Panc1 (cell line): Measurements from ENCODE around the gene YES1. TPM values are rescaled to one million over a fixed set of nuclear protein-coding genes. Genes with fewer than 3 reads are reported as not detected.

ENCODE experiments used
- ATAC-seq: fragments of 200-7000 bp; cut with Tn5 transposase; 2 replicates; pipeline ENCODE4 v1.9.1; 2020; ENCODE audit warnings: mild to moderate bottlenecking, moderate library complexity
- BruUV-seq: library from RNA; stranded (reverse); fragments of 400-500 nt; replicated peaks from 2 replicates; lab custom pipeline; 2021; lab: Mats Ljungman, UMichigan
- CTCF ChIA-PET: fragments of 300-600 bp; sonication (Branson Sonifier 250); formaldehyde crosslinking; loops from one replicate; lab custom pipeline; 2022; ENCODE audit warnings: antibody characterized with exemption; lab: Charles Lee
- POLR2A ChIA-PET: fragments of 300-600 bp; sonication (Branson Sonifier 250); formaldehyde crosslinking; loops from one replicate; lab custom pipeline; 2022; ENCODE audit warnings: antibody characterized with exemption; lab: Charles Lee
- DNase-seq: peaks from one replicate; pipeline ENCODE4 v3.0.0-alpha.2; 2010; ENCODE audit warnings: low read depth, low spot score
- H3K27ac ChIP-seq: 2 replicates; pipeline ENCODE4 v1.5.1; 2011; ENCODE audit warnings: mild to moderate bottlenecking, low read length, inconsistent platforms
- H3K27me3 ChIP-seq: fragments of 200-500 bp; sonication (Bioruptor generic); 2 replicates; pipeline ENCODE4 v1.6.0; 2014; ENCODE audit warnings: low read length, inconsistent platforms; ENCODE audit not compliant: control insufficient read depth, insufficient read depth
- H3K36me3 ChIP-seq: fragments of 200-500 bp; sonication (Bioruptor generic); 2 replicates; pipeline ENCODE4 v1.5.1; 2014; ENCODE audit warnings: inconsistent platforms, mild to moderate bottlenecking, low read length, moderate library complexity; ENCODE audit not compliant: control insufficient read depth, insufficient read depth
- H3K4me1 ChIP-seq: 2 replicates; pipeline ENCODE4 v1.5.1; 2011; ENCODE audit warnings: inconsistent platforms, mild to moderate bottlenecking, low read length, moderate library complexity; ENCODE audit not compliant: control insufficient read depth, insufficient read depth
- H3K4me3 ChIP-seq, 2 experiments: 2 replicates each; pipeline ENCODE4 v1.5.1; 2011 to 2012; ENCODE audit warnings: low read depth in 2 of 2, low read length in 2 of 2, mild to moderate bottlenecking in 2 of 2, inconsistent platforms in 1 of 2, moderate library complexity in 1 of 2
- H3K9me3 ChIP-seq: fragments of 200-500 bp; sonication (Bioruptor generic); 2 replicates; pipeline ENCODE4 v1.5.1; 2014; ENCODE audit warnings: low read depth, mild to moderate bottlenecking, inconsistent platforms, low read length, moderate library complexity; ENCODE audit not compliant: control insufficient read depth, insufficient read depth
- CTCF ChIP-seq: fragments of 450-650 bp; IDR thresholded peaks from 2 replicates; pipeline ENCODE4 v1.5.1; 2017; ENCODE audit warnings: mild to moderate bottlenecking
- POLR2AphosphoS5 ChIP-seq: IDR thresholded peaks from 2 replicates; pipeline ENCODE4 v1.6.1; 2012; ENCODE audit warnings: mild to moderate bottlenecking, low read depth, low read length, moderate library complexity
- REST ChIP-seq, 2 experiments: IDR thresholded peaks; 2 replicates each; pipeline ENCODE4 v1.6.1; 2011 to 2012; ENCODE audit warnings: low read depth in 2 of 2, control low read depth in 1 of 2, low read length in 1 of 2, mild to moderate bottlenecking in 1 of 2, moderate library complexity in 1 of 2; ENCODE audit not compliant: insufficient read depth in 1 of 2
- SIN3A ChIP-seq: IDR thresholded peaks from 2 replicates; pipeline ENCODE4 v1.6.1; 2012; ENCODE audit warnings: low read depth, mild to moderate bottlenecking, low read length, moderate library complexity, borderline replicate concordance; ENCODE audit not compliant: insufficient read depth
- TCF7L2 ChIP-seq: IDR thresholded peaks from 2 replicates; pipeline ENCODE4 v1.6.1; 2011; ENCODE audit warnings: mild to moderate bottlenecking, low read depth, low read length, inconsistent platforms
- in situ Hi-C: cut with HindIII; loops from 2 replicates; pipeline ENCODE4 v1.10.0; 2016; ENCODE audit warnings: low sequenced_read_pairs, low pct_unique_long_range_greater_than_20kb
- intact Hi-C: fragments of 100-400 bp; cut with micrococcal nuclease; formaldehyde crosslinking; loops from one replicate; pipeline ENCODE4 v1.10.0; 2022; ENCODE audit not compliant: unreplicated experiment
- total RNA-seq: library from RNA; stranded (reverse); gene quantifications from one replicate; pipeline ENCODE4 v1.2.1, GENCODE V29; 2021; ENCODE audit not compliant: unreplicated experiment

YES1 gene
- total RNA-seq, 1 experiment from 2014 or later, result 91.6 TPM

GRCh38 chr18:677951-678381 lies 134.1 kb downstream of the YES1 start:
- H3K4me1 ChIP-seq, result no peaks in the 10 kb centered on the region
- POLR2A ChIA-PET, result interaction anchor here (0.6 kb wide), 1 partner anchor 20 kb away, joined by 3 read pairs; the partner anchor contains the start of gene TYMS
- CTCF ChIA-PET, result no interaction called here
- intact Hi-C loops (no loop called here), in situ Hi-C loops (no loop called here)
- DNase-seq (no peak), ATAC-seq (no peak)
- H3K27me3 ChIP-seq, result no peaks in the 10 kb centered on the region
- H3K4me3 ChIP-seq, result no peak overlapping the region
- peaks cover 13% of the 10 kb centered on the region for H3K36me3 ChIP-seq
- TF ChIP-seq POLR2AphosphoS5 (no peak), CTCF (no peak)
- no peak overlapping the region for H3K27ac ChIP-seq
- no peaks in the 10 kb centered on the region for H3K9me3 ChIP-seq
- BruUV-seq, result no TSS peak

- TF ChIP-seq REST (IDR thresholded peaks at IDR 0.05; ENCODE audit: insufficient read depth in 1 of 2, low read depth in 2 of 2, low read length in 1 of 2), result no peak
- no peak for TF ChIP-seq TCF7L2
- TF ChIP-seq SIN3A, result no peak
- no peak for TF ChIP-seq CTCF
- TF ChIP-seq POLR2AphosphoS5, result no peak
- no peak for ATAC-seq
- no peaks in the 10 kb centered on the region for H3K4me1 ChIP-seq
- H3K4me3 ChIP-seq, result no peak overlapping the region
- no peaks in the 10 kb centered on the region for H3K27me3 ChIP-seq
- ChIA-PET POLR2A (no interaction called here), CTCF (no interaction called here)
- in situ Hi-C loops (no loop called here), intact Hi-C loops (no loop called here)
- BruUV-seq, result no TSS peak
- H3K9me3 ChIP-seq, result no peaks in the 10 kb centered on the region
- DNase-seq, result no peak
- peaks cover 18% of the 10 kb centered on the region for H3K36me3 ChIP-seq
- H3K27ac ChIP-seq, result no peak overlapping the region
Measured at GRCh38 chr18:677145-677544, 134.9 kb downstream of the YES1 start.
